CD14-positive monocyte (primary cell): ENCODE data around the gene NINL. TPM values are rescaled to one million over a fixed set of nuclear protein-coding genes. Genes with fewer than 3 reads are reported as not detected.

Experiments used
- DNase-seq, 3 donors: peaks; one replicate each; pipeline ENCODE4 v3.0.0-alpha.2; 2011 to 2022
- H2AFZ ChIP-seq: 2 replicates; pipeline ENCODE4 v1.6.0; 2012; ENCODE audit warnings: mild to moderate bottlenecking, low read depth, low read length, inconsistent platforms; ENCODE audit not compliant: insufficient read depth, poor library complexity, severe bottlenecking
- H3K27ac ChIP-seq, 2 donors: 1 replicate in 1 of 2; 2 replicates in 1 of 2; pipeline ENCODE4 v1.5.1; 2012 to 2013; ENCODE audit warnings: low read length in 2 of 2, control low read depth in 1 of 2, inconsistent platforms in 1 of 2, low read depth in 1 of 2, mild to moderate bottlenecking in 1 of 2
- H3K27me3 ChIP-seq, 2 donors: one replicate each; pipeline versions ENCODE4 v1.6.0 to v1.6.1; 2011 to 2013; ENCODE audit warnings: low read length in 2 of 2; ENCODE audit not compliant: control insufficient read depth in 2 of 2, insufficient read depth in 2 of 2
- H3K36me3 ChIP-seq, 2 donors: replicated peaks in 1 of 2; 1 replicate in 1 of 2; 2 replicates in 1 of 2; pipeline versions ENCODE4 v1.5.1 to v1.6.1; 2012 to 2013; ENCODE audit warnings: low read length in 2 of 2, control low read depth in 1 of 2, inconsistent platforms in 1 of 2, mild to moderate bottlenecking in 1 of 2; ENCODE audit not compliant: insufficient read depth in 2 of 2, control insufficient read depth in 1 of 2
- H3K4me1 ChIP-seq, 2 donors: 1 replicate in 1 of 2; 2 replicates in 1 of 2; pipeline versions ENCODE4 v1.5.1 to v1.6.1; 2012 to 2013; ENCODE audit warnings: low read length in 2 of 2, control low read depth in 1 of 2, inconsistent platforms in 1 of 2, mild to moderate bottlenecking in 1 of 2, moderate library complexity in 1 of 2; ENCODE audit not compliant: insufficient read depth in 2 of 2, control insufficient read depth in 1 of 2
- H3K4me2 ChIP-seq: replicated peaks from 2 replicates; pipeline ENCODE3; 2012; ENCODE audit warnings: low read length, moderate library complexity, mild to moderate bottlenecking; ENCODE audit not compliant: poor library complexity, severe bottlenecking; ENCODE audit errors: extremely low read depth
- H3K4me3 ChIP-seq, 3 experiments: fragments of 200-600 bp in 1 of 3; sonication (generic) in 1 of 3; replicated peaks in 1 of 3; 1 replicate in 2 of 3; 2 replicates in 1 of 3; pipeline ENCODE4 v1.5.1; 2011 to 2013; ENCODE audit warnings: low read length in 3 of 3, mild to moderate bottlenecking in 3 of 3, control low read depth in 2 of 3, low read depth in 2 of 3, inconsistent platforms in 1 of 3, moderate library complexity in 1 of 3
- H3K79me2 ChIP-seq: 2 replicates; pipeline ENCODE4 v1.6.0; 2012; ENCODE audit warnings: mild to moderate bottlenecking, control low read depth, inconsistent platforms, low read length, moderate library complexity; ENCODE audit not compliant: insufficient read depth
- H3K9ac ChIP-seq: 2 replicates; pipeline ENCODE4 v1.6.0; 2017; ENCODE audit warnings: low read length, mild to moderate bottlenecking; ENCODE audit not compliant: insufficient read depth, poor library complexity, severe bottlenecking
- H3K9me3 ChIP-seq, 2 donors: replicated peaks in 1 of 2; 1 replicate in 1 of 2; 2 replicates in 1 of 2; pipeline versions ENCODE4 v1.5.1 to v1.6.1; 2012 to 2013; ENCODE audit warnings: low read length in 2 of 2, control low read depth in 1 of 2; ENCODE audit not compliant: control insufficient read depth in 1 of 2, insufficient read depth in 1 of 2
- H4K20me1 ChIP-seq: 2 replicates; pipeline ENCODE4 v1.6.0; 2012; ENCODE audit warnings: mild to moderate bottlenecking, low read length, control low read depth, moderate library complexity; ENCODE audit not compliant: insufficient read depth
- H3K27ac Mint-ChIP-seq, 7 donors: one replicate each; pipeline ENCODE4 v1.8.0; 2020; ENCODE audit warnings: mild to moderate bottlenecking in 7 of 7, mixed read lengths in 7 of 7, moderate library complexity in 6 of 7, inconsistent platforms in 2 of 7
- H3K27me3 Mint-ChIP-seq, 3 donors: one replicate each; pipeline ENCODE4 v1.8.0; 2021 to 2022; ENCODE audit warnings: low read depth in 3 of 3, mild to moderate bottlenecking in 3 of 3, mixed read lengths in 3 of 3, moderate library complexity in 3 of 3, inconsistent platforms in 1 of 3
- H3K36me3 Mint-ChIP-seq, 2 donors: one replicate each; pipeline ENCODE4 v1.8.0; 2020; ENCODE audit warnings: mixed read lengths in 2 of 2, inconsistent platforms in 1 of 2, mild to moderate bottlenecking in 1 of 2
- H3K4me1 Mint-ChIP-seq: one replicate; pipeline ENCODE4 v1.8.0; 2020; ENCODE audit warnings: mild to moderate bottlenecking, mixed read lengths
- H3K4me3 Mint-ChIP-seq, 2 donors: one replicate each; pipeline ENCODE4 v1.8.0; 2020; ENCODE audit warnings: mild to moderate bottlenecking in 2 of 2, mixed read lengths in 2 of 2, moderate library complexity in 1 of 2
- H3K9me3 Mint-ChIP-seq, 7 donors: one replicate each; pipeline ENCODE4 v1.8.0; 2020 to 2022; ENCODE audit warnings: mixed read lengths in 7 of 7, mild to moderate bottlenecking in 6 of 7, moderate library complexity in 6 of 7, inconsistent platforms in 2 of 7
- WGBS: methylation state at CpG from one replicate; pipeline ENCODE4 v1.1.5; 2013; ENCODE audit warnings: missing lambda C conversion rate; ENCODE audit not compliant: insufficient coverage; 5-methylcytosine and 5-hydroxymethylcytosine counted together
- intact Hi-C, 2 donors: fragments of 100-400 bp; cut with micrococcal nuclease; formaldehyde crosslinking; loops; one replicate each; pipeline versions ENCODE4 v1.15.0 to v1.15.1; 2023
- polyA plus RNA-seq, 3 donors: library from polyadenylated mRNA; depleted of rRNA in 1 of 3; unstranded in 2 of 3; stranded (reverse) in 1 of 3; fragments of 300-500 nt in 2 of 3; fragments of >200 nt in 1 of 3; fragmentation: Illumina TruSeq in 2 of 3; gene quantifications; 1 replicate in 2 of 3; 2 replicates in 1 of 3; pipeline ENCODE4 v1.2.3, GENCODE V29; 2012 to 2021
- TF ChIP-seq, protein P1 (sequence below): fragments of 200-600 bp; IDR thresholded peaks from one replicate; pipeline ENCODE4 v1.8.0; 2022; ENCODE audit warnings: antibody characterized with exemption, mild to moderate bottlenecking

Gene NINL
- polyA plus RNA-seq, 3 donors, result 0.08 to 0.15 TPM; not detected in 1

GRCh38 chr20:25469558-25469957, 115.8 kb downstream of the NINL start:
- H3K4me3 ChIP-seq, result no peak overlapping the region
- no peak overlapping the region for H3K4me2 ChIP-seq
- Mint-ChIP-seq H3K27me3 (peaks cover 0 to 5% (median 2%) of the 10 kb centered on the region in 3 donors), H3K9me3 (no peaks in the 10 kb centered on the region), H3K4me3 (no peak overlapping the region), H3K4me1 (peaks cover 6% of the 10 kb centered on the region), H3K36me3 (no peaks in the 10 kb centered on the region), H3K27ac (no peak overlapping the region)
- H3K36me3 ChIP-seq, result no peaks in the 10 kb centered on the region
- H3K27me3 ChIP-seq, result no peaks in the 10 kb centered on the region
- no peak overlapping the region for H3K9ac ChIP-seq
- 85% methylated on average over 9 of the region's 13 CpGs for WGBS
- DNase-seq, result no peak
- TF ChIP-seq, protein P1, sequence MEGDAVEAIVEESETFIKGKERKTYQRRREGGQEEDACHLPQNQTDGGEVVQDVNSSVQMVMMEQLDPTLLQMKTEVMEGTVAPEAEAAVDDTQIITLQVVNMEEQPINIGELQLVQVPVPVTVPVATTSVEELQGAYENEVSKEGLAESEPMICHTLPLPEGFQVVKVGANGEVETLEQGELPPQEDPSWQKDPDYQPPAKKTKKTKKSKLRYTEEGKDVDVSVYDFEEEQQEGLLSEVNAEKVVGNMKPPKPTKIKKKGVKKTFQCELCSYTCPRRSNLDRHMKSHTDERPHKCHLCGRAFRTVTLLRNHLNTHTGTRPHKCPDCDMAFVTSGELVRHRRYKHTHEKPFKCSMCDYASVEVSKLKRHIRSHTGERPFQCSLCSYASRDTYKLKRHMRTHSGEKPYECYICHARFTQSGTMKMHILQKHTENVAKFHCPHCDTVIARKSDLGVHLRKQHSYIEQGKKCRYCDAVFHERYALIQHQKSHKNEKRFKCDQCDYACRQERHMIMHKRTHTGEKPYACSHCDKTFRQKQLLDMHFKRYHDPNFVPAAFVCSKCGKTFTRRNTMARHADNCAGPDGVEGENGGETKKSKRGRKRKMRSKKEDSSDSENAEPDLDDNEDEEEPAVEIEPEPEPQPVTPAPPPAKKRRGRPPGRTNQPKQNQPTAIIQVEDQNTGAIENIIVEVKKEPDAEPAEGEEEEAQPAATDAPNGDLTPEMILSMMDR, result no peak
- H3K27ac ChIP-seq, result no peak overlapping the region
- no peaks in the 10 kb centered on the region for H3K4me1 ChIP-seq
- H4K20me1 ChIP-seq, result no peaks in the 10 kb centered on the region
- H3K79me2 ChIP-seq, result no peaks in the 10 kb centered on the region
- no peak overlapping the region for H2AFZ ChIP-seq
- intact Hi-C loops, result no loop called here
- H3K9me3 ChIP-seq, result no peaks in the 10 kb centered on the region

DNA sequence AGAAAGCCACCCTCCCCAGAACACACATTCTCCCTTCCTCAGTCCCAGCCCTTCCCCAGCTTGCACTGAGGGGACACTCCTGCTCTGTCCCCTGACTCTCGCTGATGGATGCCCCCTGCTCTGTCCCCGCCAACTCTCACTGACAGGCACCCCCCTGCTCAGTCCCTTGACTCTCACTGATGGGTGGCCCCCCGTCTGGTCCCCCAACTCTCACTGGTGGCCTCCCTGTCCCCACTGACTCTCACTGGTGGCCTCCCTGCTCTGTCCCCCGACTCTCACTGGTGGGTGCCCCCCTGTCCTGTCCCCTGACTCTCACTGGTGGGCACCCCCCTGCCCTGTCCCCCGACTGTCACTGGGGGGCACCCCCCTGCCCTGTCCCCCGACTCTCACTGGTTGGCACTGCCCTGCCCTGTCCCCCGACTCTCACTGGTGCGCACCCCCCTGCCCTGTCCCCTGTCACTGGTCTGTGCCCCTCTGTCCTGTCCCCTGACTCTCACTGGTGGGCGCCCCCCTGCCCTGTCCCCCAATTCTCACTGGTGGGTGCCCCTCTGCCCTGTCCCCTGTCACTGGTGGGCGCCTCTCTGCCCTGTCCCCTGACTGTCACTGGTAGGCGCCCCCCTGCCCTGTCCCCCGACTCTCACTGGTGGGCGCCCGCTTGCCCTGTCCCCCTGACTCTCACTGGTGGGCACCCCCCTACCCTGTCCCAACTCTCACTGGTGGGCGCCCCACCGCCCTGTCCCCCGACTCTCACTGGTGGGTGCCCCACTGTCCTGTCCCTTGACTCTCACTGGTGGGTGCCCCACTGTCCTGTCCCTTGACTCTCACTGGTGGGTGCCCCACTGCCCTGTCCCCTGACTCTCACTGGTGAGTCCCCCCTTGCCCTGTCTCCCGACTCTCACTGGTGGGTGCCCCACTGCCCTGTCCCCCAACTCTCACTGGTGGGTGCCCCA, 116.9 kb downstream of the NINL start:
- Histone ChIP-seq H3K4me2 (no peak overlapping the region), H3K9me3 (no peaks in the 10 kb centered on the region), H3K4me1 (no peaks in the 10 kb centered on the region), H3K36me3 (no peaks in the 10 kb centered on the region), H3K4me3 (no peak overlapping the region), H3K27me3 (no peaks in the 10 kb centered on the region), H3K27ac (no peak overlapping the region), H4K20me1 (no peaks in the 10 kb centered on the region), H3K79me2 (no peaks in the 10 kb centered on the region), H3K9ac (no peak overlapping the region), H2AFZ (no peak overlapping the region)
- no peak for DNase-seq
- H3K36me3 Mint-ChIP-seq, result no peaks in the 10 kb centered on the region
- TF ChIP-seq, protein P1, result no peak
- WGBS, result 97% methylated on average over 7 of the region's 18 CpGs
- no peak overlapping the region for H3K27ac Mint-ChIP-seq
- intact Hi-C loops, result no loop called here
- no peaks in the 10 kb centered on the region for H3K9me3 Mint-ChIP-seq
- peaks cover 0 to 5% (median 2%) of the 10 kb centered on the region in 3 donors for H3K27me3 Mint-ChIP-seq
- no peak overlapping the region for H3K4me3 Mint-ChIP-seq
- H3K4me1 Mint-ChIP-seq, result peaks cover 6% of the 10 kb centered on the region
